Measurements from ENCODE around the gene DYNC1LI1.

DNA sequence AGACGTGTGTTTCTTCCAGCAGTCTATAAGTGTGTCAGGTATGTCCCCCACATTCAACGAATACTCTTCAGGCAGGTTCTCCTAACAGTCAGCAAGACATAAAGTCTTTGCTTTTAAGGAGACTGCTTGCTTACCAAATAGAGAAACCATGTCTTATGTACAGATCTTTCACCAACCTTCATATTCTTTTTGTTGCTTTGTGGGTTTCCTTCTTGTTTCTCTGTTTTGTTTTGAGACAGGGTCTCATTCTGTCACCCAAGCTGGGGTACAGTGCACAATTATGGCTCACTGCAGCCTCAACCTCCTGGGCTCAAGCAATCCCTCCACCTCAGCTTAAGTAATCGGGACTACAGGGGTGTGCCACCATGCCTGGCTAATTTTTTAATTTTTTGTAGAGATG is 14.3 kb downstream of the DYNC1LI1 start:
- TF ChIP-seq, protein P1, sequence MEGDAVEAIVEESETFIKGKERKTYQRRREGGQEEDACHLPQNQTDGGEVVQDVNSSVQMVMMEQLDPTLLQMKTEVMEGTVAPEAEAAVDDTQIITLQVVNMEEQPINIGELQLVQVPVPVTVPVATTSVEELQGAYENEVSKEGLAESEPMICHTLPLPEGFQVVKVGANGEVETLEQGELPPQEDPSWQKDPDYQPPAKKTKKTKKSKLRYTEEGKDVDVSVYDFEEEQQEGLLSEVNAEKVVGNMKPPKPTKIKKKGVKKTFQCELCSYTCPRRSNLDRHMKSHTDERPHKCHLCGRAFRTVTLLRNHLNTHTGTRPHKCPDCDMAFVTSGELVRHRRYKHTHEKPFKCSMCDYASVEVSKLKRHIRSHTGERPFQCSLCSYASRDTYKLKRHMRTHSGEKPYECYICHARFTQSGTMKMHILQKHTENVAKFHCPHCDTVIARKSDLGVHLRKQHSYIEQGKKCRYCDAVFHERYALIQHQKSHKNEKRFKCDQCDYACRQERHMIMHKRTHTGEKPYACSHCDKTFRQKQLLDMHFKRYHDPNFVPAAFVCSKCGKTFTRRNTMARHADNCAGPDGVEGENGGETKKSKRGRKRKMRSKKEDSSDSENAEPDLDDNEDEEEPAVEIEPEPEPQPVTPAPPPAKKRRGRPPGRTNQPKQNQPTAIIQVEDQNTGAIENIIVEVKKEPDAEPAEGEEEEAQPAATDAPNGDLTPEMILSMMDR (optimal IDR thresholded peaks at IDR 0.05 in 1 of 3, IDR thresholded peaks at IDR 0.05 in 1 of 3, conservative IDR thresholded peaks at IDR 0.05 in 1 of 3; ENCODE audit: extremely low read depth in 1 of 3, insufficient read depth in 2 of 3, low read length in 3 of 3): no peak
- no peak for TF ChIP-seq EZH2 (IDR thresholded peaks at IDR 0.05; ENCODE audit: low read length)
